ENCODE results near the gene ZNF394.
"Not testable (repeated sequence)": the region's sequence is repeated elsewhere in the genome, so short reads cannot be mapped to it uniquely, and the experiment has no call there.

ZNF394 gene

DNA sequence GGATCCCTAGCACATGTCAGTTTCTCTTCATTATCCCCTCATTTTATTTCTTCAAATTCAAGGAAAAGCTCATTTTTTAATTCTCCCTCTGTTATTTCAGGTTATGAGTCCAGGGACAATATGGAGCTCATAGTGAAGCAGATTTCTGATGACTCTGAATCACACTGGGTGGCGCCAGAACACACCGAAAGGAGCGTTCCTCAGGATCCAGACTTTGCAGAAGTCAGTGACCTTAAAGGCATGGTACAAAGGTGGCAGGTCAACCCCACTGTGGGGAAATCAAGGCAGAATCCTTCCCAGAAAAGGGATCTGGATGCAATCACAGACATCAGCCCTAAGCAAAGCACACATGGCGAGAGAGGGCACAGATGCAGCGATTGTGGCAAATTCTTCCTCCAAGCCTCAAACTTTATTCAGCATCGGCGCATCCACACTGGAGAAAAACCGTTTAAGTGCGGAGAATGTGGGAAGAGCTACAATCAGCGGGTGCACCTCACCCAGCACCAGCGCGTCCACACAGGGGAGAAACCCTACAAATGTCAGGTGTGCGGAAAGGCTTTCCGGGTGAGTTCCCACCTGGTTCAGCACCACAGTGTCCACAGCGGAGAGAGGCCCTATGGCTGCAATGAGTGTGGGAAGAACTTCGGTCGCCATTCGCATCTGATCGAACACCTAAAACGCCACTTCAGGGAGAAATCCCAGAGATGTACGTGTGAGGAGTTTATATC, 25.8 kb upstream of the ZNF394 start:
- Histone ChIP-seq H3K9me3 (ENCODE audit: insufficient read depth, low read depth, low read length) (peaks cover 23% of the 10 kb centered on the region), H3K9ac (ENCODE audit: low read depth, low read length) (no peak overlapping the region), H3K4me3 (ENCODE audit: low read length) (no peak overlapping the region), H3K27me3 (ENCODE audit: insufficient read depth, low read length) (no peaks in the 10 kb centered on the region), H3K36me3 (ENCODE audit: insufficient read depth, low read length) (peaks cover 63% of the 10 kb centered on the region), H3K4me1 (ENCODE audit: insufficient read depth, low read length) (no peaks in the 10 kb centered on the region), H3K27ac (ENCODE audit: low read depth, low read length) (no peak overlapping the region)
- 94% methylated on average over 21 of the region's 21 CpGs for WGBS

DNA sequence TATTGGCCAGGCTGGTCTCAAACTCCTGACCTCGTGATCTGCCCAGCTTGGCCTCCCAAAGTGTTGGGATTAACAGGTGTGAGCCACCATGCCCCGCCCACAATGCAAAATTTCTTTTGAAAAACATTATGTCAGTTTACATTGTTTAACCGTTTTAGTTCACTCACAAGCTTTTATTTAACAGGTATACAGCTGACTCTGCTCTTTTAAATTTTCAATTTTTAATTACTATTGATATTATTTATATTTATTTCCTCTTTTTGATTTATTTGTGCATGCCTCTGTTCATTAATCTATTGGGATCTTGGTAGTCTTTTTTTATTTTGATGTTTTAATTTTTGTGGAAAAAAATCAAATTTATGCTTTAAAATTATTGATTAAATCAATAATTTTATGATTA, 21.3 kb upstream of the ZNF394 start:
- Histone ChIP-seq H3K9ac (ENCODE audit: low read depth, low read length) (no peak overlapping the region), H3K36me3 (ENCODE audit: insufficient read depth, low read length) (peaks cover 55% of the 10 kb centered on the region)

DNA sequence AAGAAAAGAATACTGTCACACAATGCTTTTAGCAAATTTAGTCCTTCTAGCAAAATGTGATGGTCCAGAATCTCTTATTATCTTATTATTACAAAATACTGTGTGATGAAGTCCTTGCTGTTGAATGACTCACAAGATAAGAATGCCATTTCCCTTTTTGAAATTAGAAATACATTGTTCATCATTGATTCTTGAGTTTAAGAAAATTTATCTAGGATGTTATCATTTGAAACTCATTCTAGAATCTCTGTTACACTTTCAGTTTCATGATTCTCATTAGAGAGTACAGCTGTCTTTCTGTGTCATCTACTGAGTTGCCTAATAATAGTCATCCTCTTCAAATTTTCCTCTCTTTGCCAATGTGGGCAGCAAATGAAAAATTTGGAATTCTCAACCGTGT, 14.0 kb upstream of the ZNF394 start:
- Histone ChIP-seq H3K9me3 (ENCODE audit: insufficient read depth, low read depth, low read length) (no peaks in the 10 kb centered on the region), H3K4me3 (ENCODE audit: low read length) (no peak overlapping the region), H3K9ac (ENCODE audit: low read depth, low read length) (no peak overlapping the region), H3K36me3 (ENCODE audit: insufficient read depth, low read length) (peaks cover 54% of the 10 kb centered on the region), H3K27ac (ENCODE audit: low read depth, low read length) (no peak overlapping the region), H3K4me1 (ENCODE audit: insufficient read depth, low read length) (no peaks in the 10 kb centered on the region), H3K27me3 (ENCODE audit: insufficient read depth, low read length) (no peaks in the 10 kb centered on the region)
- 97% methylated on average over 1 of the region's 1 CpG for WGBS

More for the DNA sequence above, 21.3 kb upstream of the ZNF394 start:
- Histone ChIP-seq H3K9me3 (ENCODE audit: insufficient read depth, low read depth, low read length) (no peaks in the 10 kb centered on the region), H3K4me1 (ENCODE audit: insufficient read depth, low read length) (no peaks in the 10 kb centered on the region), H3K27ac (ENCODE audit: low read depth, low read length) (no peak overlapping the region), H3K4me3 (ENCODE audit: low read length) (no peak overlapping the region), H3K27me3 (ENCODE audit: insufficient read depth, low read length) (no peaks in the 10 kb centered on the region)
- WGBS: 94% methylated on average over 3 of the region's 3 CpGs

DNA sequence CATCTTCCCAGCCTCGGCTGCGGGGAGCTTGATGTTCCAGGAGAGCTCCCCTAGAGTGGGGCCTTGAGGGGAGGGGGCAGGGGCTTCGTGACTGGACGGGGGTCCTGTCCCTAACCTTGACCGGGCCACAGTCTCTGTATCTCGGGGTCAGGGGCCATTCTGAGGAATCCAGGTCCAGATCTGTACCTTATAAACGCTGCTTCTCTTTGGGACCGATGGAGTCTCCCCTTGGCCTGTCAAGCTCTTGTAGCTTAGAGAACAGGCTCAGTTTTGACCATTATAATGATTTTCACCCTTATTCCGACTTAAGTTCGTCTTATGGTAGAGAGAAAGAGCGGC, 5.2 kb upstream of the ZNF394 start:
- Histone ChIP-seq H3K9me3 (ENCODE audit: insufficient read depth, low read depth, low read length) (no peaks in the 10 kb centered on the region), H3K4me3 (ENCODE audit: low read length) (peak overlapping the region; percentile 87), H3K4me1 (ENCODE audit: insufficient read depth, low read length) (0 out of 2 replicates have a peak, but pooled peaks cover 3% of the 10 kb centered on the region), H3K9ac (ENCODE audit: low read depth, low read length) (peak overlapping the region; percentile 82), H3K27me3 (ENCODE audit: insufficient read depth, low read length) (no peaks in the 10 kb centered on the region), H3K36me3 (ENCODE audit: insufficient read depth, low read length) (peaks cover 10% of the 10 kb centered on the region), H3K27ac (ENCODE audit: low read depth, low read length) (peak overlapping the region; percentile 97)
- 3% methylated on average over 10 of the region's 11 CpGs for WGBS

DNA sequence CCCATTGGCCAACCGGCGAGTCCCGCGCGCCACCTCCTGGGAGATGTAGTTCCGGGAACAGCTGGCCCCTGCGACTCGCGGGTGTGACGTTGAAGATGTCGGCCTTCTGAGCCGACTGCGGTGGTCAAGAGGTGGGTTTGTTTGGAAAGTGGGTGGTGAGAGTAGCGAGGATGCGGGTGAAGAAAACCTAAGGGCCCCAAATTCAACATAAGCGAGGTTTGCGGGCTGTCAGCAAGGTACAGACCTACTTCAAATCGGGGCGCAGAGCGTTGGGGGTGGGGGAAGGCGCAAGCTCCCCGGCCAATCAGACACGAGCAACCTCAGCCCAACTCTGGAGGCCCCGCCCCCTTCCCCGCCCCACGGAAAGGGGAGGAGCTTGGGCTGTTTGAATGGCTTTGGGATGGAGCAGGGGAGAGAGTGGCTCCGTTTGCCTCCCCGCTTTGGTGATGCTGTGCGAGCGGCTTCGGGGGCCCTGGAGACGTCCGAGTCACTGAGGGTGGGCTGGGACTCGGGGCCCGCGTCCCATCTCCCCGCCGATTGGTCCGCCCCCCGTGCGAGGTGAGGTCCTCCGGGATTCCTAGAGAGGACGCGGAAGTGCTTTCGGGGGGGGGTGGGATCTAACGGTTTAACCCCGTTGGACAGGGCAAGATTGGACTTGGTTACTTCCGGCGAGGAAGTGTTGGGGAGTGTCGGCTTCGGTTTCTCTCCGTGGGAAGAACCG, 4.7 kb upstream of the ZNF394 start, which contains the start of gene ZKSCAN5:
Gene ZKSCAN5 (plus strand): TSS at position 60 of the 721 bp plus-strand sequence. CDS start 1,383 bp downstream, outside the sequence.
- WGBS: under 1% methylated on average over 53 of the region's 53 CpGs
- Histone ChIP-seq H3K36me3 (ENCODE audit: insufficient read depth, low read length) (peaks cover 6% of the 10 kb centered on the region), H3K27me3 (ENCODE audit: insufficient read depth, low read length) (no peaks in the 10 kb centered on the region), H3K27ac (ENCODE audit: low read depth, low read length) (peak within 1 kb of the TSS; percentile 97), H3K9me3 (ENCODE audit: insufficient read depth, low read depth, low read length) (no peaks in the 10 kb centered on the region), H3K4me3 (ENCODE audit: low read length) (peak within 1 kb of the TSS; percentile 87), H3K4me1 (ENCODE audit: insufficient read depth, low read length) (0 out of 2 replicates have a peak, but pooled peaks cover 3% of the 10 kb centered on the region), H3K9ac (ENCODE audit: low read depth, low read length) (peak within 1 kb of the TSS; percentile 82)

DNA sequence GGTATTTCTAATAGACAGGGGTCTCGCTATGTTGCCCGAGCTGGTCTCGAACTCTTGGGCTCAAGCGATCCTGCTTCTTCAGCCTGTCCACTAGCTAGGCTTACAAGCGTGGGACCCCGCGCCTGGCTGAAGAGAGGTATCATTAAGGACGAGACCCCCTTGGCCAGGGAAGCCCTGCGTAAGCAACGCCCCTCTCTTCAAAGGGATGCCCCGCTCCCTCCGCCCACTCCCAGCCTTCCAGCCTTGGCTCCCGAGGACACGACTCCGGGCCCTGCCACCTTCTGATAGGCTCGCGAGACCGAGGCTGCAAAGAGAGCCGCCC, 4.2 kb upstream of the ZNF394 start:
- H3K4me3 ChIP-seq (ENCODE audit: low read length): peak overlapping the region; percentile 87
- no peaks in the 10 kb centered on the region for H3K9me3 ChIP-seq (ENCODE audit: insufficient read depth, low read depth, low read length)
- 0 out of 2 replicates have a peak, but pooled peaks cover 3% of the 10 kb centered on the region for H3K4me1 ChIP-seq (ENCODE audit: insufficient read depth, low read length)
- peaks cover 4% of the 10 kb centered on the region; the same call in 1 of the 2 replicates for H3K36me3 ChIP-seq (ENCODE audit: insufficient read depth, low read length)
- no peak overlapping the region; the same call in 1 of the 2 replicates for H3K27ac ChIP-seq (ENCODE audit: low read depth, low read length)
- 14% methylated on average over 19 of the region's 19 CpGs for WGBS
- no peaks in the 10 kb centered on the region for H3K27me3 ChIP-seq (ENCODE audit: insufficient read depth, low read length)
- H3K9ac ChIP-seq (ENCODE audit: low read depth, low read length): no peak overlapping the region; the same call in 1 of the 2 replicates

DNA sequence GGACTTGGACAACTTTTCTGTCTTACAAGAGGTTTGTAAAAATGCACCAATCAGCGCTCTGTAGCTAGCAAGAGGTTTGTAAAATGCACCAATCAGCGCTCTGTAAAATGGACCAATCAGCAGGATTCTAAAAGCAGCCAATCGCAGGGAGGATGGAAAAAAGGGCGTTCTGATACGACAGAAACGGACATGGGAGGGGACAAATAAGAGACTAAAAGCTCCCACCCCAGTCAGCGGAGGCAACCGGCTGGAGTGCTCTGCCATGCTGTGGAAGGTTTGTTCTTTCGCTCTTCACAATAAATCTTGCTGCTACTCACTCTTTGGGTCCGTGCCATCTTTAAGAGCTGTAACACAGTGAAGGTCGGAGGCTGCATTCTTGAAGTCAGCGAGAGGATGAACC, 1.2 kb upstream of the ZNF394 start:
- 96% methylated on average over 12 of the region's 12 CpGs for WGBS
- not testable (repeated sequence) for H3K9ac ChIP-seq (ENCODE audit: low read depth, low read length); H3K27ac ChIP-seq (ENCODE audit: low read depth, low read length); H3K9me3 ChIP-seq (ENCODE audit: insufficient read depth, low read depth, low read length); H3K27me3 ChIP-seq (ENCODE audit: insufficient read depth, low read length); H3K36me3 ChIP-seq (ENCODE audit: insufficient read depth, low read length); H3K4me1 ChIP-seq (ENCODE audit: insufficient read depth, low read length)
- H3K4me3 ChIP-seq (ENCODE audit: low read length): peak overlapping the region; percentile 84; the same call in 1 of the 2 replicates

DNA sequence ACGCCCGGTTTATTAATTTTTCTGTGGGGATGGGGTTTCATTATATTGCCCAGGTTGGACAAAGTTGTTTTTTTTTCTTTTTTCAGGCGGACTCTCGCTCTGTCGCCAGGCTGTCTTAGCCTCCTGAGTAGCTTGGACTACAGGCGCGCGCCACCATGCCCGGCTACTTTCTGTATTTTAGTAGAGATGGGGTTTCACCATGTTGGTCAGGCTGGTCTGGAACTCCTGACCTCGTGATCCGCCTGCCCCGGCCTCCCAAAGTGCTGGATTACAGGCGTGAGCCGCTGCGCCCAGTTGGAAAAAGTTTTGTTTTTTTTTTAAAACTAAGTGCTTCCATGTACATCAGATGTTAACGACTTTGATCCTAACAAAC, 542 bp upstream of the ZNF394 start:
- peak overlapping the region; percentile 84 for H3K4me3 ChIP-seq (ENCODE audit: low read length)
- H3K9ac ChIP-seq (ENCODE audit: low read depth, low read length): peak overlapping the region; percentile 82
- peaks cover 13% of the 10 kb centered on the region; the same call in 1 of the 2 replicates for H3K36me3 ChIP-seq (ENCODE audit: insufficient read depth, low read length)
- H3K27ac ChIP-seq (ENCODE audit: low read depth, low read length): peak overlapping the region; percentile 89; the same call in 1 of the 2 replicates
- H3K9me3 ChIP-seq (ENCODE audit: insufficient read depth, low read depth, low read length): no peaks in the 10 kb centered on the region
- H3K4me1 ChIP-seq (ENCODE audit: insufficient read depth, low read length): peaks cover 8% of the 10 kb centered on the region; the same call in 1 of the 2 replicates
- 59% methylated on average over 16 of the region's 16 CpGs for WGBS
- H3K27me3 ChIP-seq (ENCODE audit: insufficient read depth, low read length): no peaks in the 10 kb centered on the region

DNA sequence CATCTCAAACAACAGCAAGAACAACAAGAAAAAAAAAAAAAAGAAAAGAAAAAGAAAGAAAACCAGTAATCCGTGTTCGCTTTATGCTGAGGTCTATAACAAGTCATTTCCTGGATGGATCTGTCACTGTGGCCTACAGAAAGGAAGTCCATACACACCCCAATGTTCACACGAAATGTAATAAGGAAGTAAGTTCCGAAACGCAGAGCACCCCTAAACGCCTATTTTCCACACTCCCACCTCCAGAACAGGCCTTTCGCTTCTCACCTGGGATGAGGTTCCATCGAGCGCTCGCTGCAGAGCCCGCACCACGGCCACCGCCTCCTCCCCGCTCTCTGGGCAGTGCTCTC, 735 bp downstream of the ZNF394 start:
- Histone ChIP-seq H3K36me3 (ENCODE audit: insufficient read depth, low read length) (peaks cover 18% of the 10 kb centered on the region), H3K9ac (ENCODE audit: low read depth, low read length) (peak overlapping the region; percentile 82), H3K4me3 (ENCODE audit: low read length) (peak overlapping the region; percentile 84), H3K4me1 (ENCODE audit: insufficient read depth, low read length) (peaks cover 8% of the 10 kb centered on the region; the same call in 1 of the 2 replicates), H3K27ac (ENCODE audit: low read depth, low read length) (peak overlapping the region; percentile 89; the same call in 1 of the 2 replicates), H3K27me3 (ENCODE audit: insufficient read depth, low read length) (no peaks in the 10 kb centered on the region), H3K9me3 (ENCODE audit: insufficient read depth, low read depth, low read length) (peaks cover 2% of the 10 kb centered on the region; the same call in 1 of the 2 replicates)
- WGBS: 3% methylated on average over 14 of the region's 14 CpGs

DNA sequence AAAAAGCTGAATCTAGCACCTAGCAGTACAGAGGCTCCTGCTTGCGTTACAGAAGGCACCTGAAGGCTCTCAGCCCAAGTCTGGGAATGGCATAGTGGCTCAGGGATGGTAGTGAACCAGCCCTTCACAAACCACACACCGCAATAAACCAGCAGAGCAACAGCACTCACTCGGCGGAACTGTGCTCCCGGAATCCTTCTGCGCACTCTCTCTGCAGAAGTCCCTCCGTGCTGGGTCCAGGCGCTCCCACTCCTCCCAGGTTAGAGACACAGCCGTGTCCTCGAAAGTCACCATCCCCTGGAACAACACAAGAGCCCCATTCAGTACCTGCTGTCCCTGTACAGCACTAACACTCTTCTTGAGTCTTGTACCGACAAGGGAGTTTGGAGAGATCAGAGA, 1.5 kb downstream of the ZNF394 start:
- H3K27ac ChIP-seq (ENCODE audit: low read depth, low read length): no peak overlapping the region
- H3K36me3 ChIP-seq (ENCODE audit: insufficient read depth, low read length): peaks cover 26% of the 10 kb centered on the region

More for the DNA sequence above, 1.5 kb downstream of the ZNF394 start:
- Histone ChIP-seq H3K4me1 (ENCODE audit: insufficient read depth, low read length) (peaks cover 8% of the 10 kb centered on the region; the same call in 1 of the 2 replicates), H3K9me3 (ENCODE audit: insufficient read depth, low read depth, low read length) (peaks cover 10% of the 10 kb centered on the region), H3K9ac (ENCODE audit: low read depth, low read length) (0 out of 2 replicates have a peak overlapping the region, but pooled peaks have one; percentile 7), H3K27me3 (ENCODE audit: insufficient read depth, low read length) (no peaks in the 10 kb centered on the region), H3K4me3 (ENCODE audit: low read length) (peak overlapping the region; percentile 84)
- 70% methylated on average over 11 of the region's 11 CpGs for WGBS

Measured in HUES64 (cell line).